Endothelial cell of umbilical vein (primary cell): ENCODE measurements around the gene ZNF775. TPM values are rescaled to one million over a fixed set of nuclear protein-coding genes. Genes with fewer than 3 reads are reported as not detected.

ENCODE experiments used
- BruUV-seq: library from RNA; stranded (reverse); fragments of 400-500 nt; replicated peaks from 2 replicates; lab custom pipeline; 2021; lab: Mats Ljungman, UMichigan
- CTCF ChIA-PET: fragments of 300-600, 350-600 bp; sonication (Branson Sonifier 250); formaldehyde crosslinking; loops from one replicate; lab custom pipeline; 2021; ENCODE audit warnings: antibody characterized with exemption, inconsistent platforms; lab: Charles Lee
- POLR2A ChIA-PET: fragments of 300-600, 350-600 bp; sonication (Branson Sonifier 250); formaldehyde crosslinking; loops from one replicate; lab custom pipeline; 2021; ENCODE audit warnings: antibody characterized with exemption, inconsistent platforms; lab: Charles Lee
- DNase-seq: peaks from one replicate; pipeline ENCODE4 v3.0.0-alpha.2; 2011; ENCODE audit warnings: low read depth, low spot score
- FAIRE-seq: peaks from 2 replicates; lab custom pipeline; 2011; peaks lifted over from hg19 to GRCh38; lab: Jason Lieb, UNC
- H2AFZ ChIP-seq: 2 replicates; pipeline ENCODE4 v1.6.0; 2012; ENCODE audit warnings: low read depth, low read length, control low read depth, inconsistent platforms
- H3K27ac ChIP-seq: 2 replicates; pipeline ENCODE4 v1.5.1; 2011; ENCODE audit warnings: low read depth, mild to moderate bottlenecking, control low read depth, low read length, moderate library complexity; ENCODE audit not compliant: insufficient read depth
- H3K27me3 ChIP-seq, 2 experiments: 2 replicates each; pipeline versions ENCODE4 v1.6.0 to v1.6.1; 2011; ENCODE audit warnings: low read length in 2 of 2, mixed read lengths in 1 of 2; ENCODE audit not compliant: control insufficient read depth in 2 of 2, insufficient read depth in 2 of 2
- H3K36me3 ChIP-seq, 2 experiments: 2 replicates in 1 of 2; 3 replicates in 1 of 2; pipeline ENCODE4 v1.5.1; 2011; ENCODE audit warnings: low read length in 2 of 2, mild to moderate bottlenecking in 1 of 2, moderate library complexity in 1 of 2; ENCODE audit not compliant: control insufficient read depth in 2 of 2, insufficient read depth in 2 of 2; ENCODE audit errors: extremely low read depth in 1 of 2
- H3K4me1 ChIP-seq: 3 replicates; pipeline ENCODE4 v1.5.1; 2011; ENCODE audit warnings: mild to moderate bottlenecking, low read length; ENCODE audit not compliant: control insufficient read depth, insufficient read depth; ENCODE audit errors: extremely low read depth
- H3K4me2 ChIP-seq: 2 replicates; pipeline ENCODE4 v1.6.1; 2011; ENCODE audit warnings: low read length, control low read depth, mixed read lengths; ENCODE audit not compliant: insufficient read depth
- H3K4me3 ChIP-seq, 3 experiments: fragments of 200-600 bp in 1 of 3; sonication (generic), shearing (Covaris generic) in 1 of 3; replicated peaks in 1 of 3; 2 replicates each; pipeline ENCODE4 v1.5.1; 2011 to 2016; ENCODE audit warnings: control low read depth in 3 of 3, low read length in 3 of 3, mild to moderate bottlenecking in 2 of 3, inconsistent platforms in 1 of 3, low read depth in 1 of 3, moderate library complexity in 1 of 3; ENCODE audit not compliant: insufficient read depth in 1 of 3
- H3K79me2 ChIP-seq: 2 replicates; pipeline ENCODE4 v1.6.0; 2012; ENCODE audit warnings: low read length, inconsistent platforms; ENCODE audit not compliant: control insufficient read depth, insufficient read depth
- H3K9ac ChIP-seq: replicated peaks from 2 replicates; pipeline ENCODE3; 2011; ENCODE audit warnings: low read length, control low read depth; ENCODE audit not compliant: insufficient read depth; ENCODE audit errors: extremely low read depth
- H3K9me1 ChIP-seq: replicated peaks from 3 replicates; pipeline ENCODE4 v1.6.0; 2011; ENCODE audit warnings: mild to moderate bottlenecking, low read length; ENCODE audit not compliant: control insufficient read depth, insufficient read depth; ENCODE audit errors: extremely low read depth
- H3K9me3 ChIP-seq: replicated peaks from 2 replicates; pipeline ENCODE4 v1.5.1; 2012; ENCODE audit warnings: low read length, inconsistent platforms; ENCODE audit not compliant: control insufficient read depth, insufficient read depth
- H4K20me1 ChIP-seq: replicated peaks from 2 replicates; pipeline ENCODE3; 2011; ENCODE audit warnings: mild to moderate bottlenecking, low read length; ENCODE audit not compliant: control insufficient read depth, insufficient read depth; ENCODE audit errors: extremely low read depth
- MAX ChIP-seq: IDR thresholded peaks from 2 replicates; pipeline ENCODE4 v1.6.1; 2011; ENCODE audit not compliant: insufficient read depth, insufficient read length
- POLR2A ChIP-seq: IDR thresholded peaks from 2 replicates; pipeline ENCODE4 v1.6.1; 2012; ENCODE audit warnings: low read depth, mild to moderate bottlenecking, control low read depth, low read length
- POLR2AphosphoS5 ChIP-seq: IDR thresholded peaks from 2 replicates; pipeline ENCODE4 v1.6.1; 2012; ENCODE audit warnings: low read depth, mild to moderate bottlenecking, control low read depth, low read length, moderate library complexity; ENCODE audit not compliant: insufficient read depth
- dilution Hi-C: fragments of 300-500 bp; cut with MboI; formaldehyde crosslinking; loops from one replicate; pipeline ENCODE4 v1.15.0; 2019; ENCODE audit warnings: low sequenced_read_pairs; ENCODE audit not compliant: extremely low pct_ligation_motif_present
- intact Hi-C: fragments of 100-400 bp; cut with micrococcal nuclease; formaldehyde crosslinking; loops from one replicate; pipeline ENCODE4 v1.10.0; 2022
- polyA plus RNA-seq, 4 experiments: library from polyadenylated mRNA; depleted of rRNA in 3 of 4; stranded (reverse) in 3 of 4; unstranded in 1 of 4; fragments of >200 nt; gene quantifications; 2 replicates each; pipeline versions ENCODE4 v1.2.1 to v1.2.3, GENCODE V29; 2011 to 2012; ENCODE audit warnings: missing spikeins in 1 of 4
- total RNA-seq: library from RNA; stranded (reverse); gene quantifications from 2 replicates; pipeline ENCODE4 v1.2.3, GENCODE V29; 2021

The ZNF775 gene
- total and polyA plus RNA-seq, 2 donors (not counting 3 experiments of a cell fraction or from before 2014, with no cell fraction given): 5.8 to 8.3 TPM

- ChIA-PET POLR2A (interaction anchor here (2.4 kb wide), 1 partner anchor 10 kb away, joined by 13 read pairs; the partner anchor contains the start of gene ZNF775), CTCF (interaction anchor here (0.6 to 2.5 kb wide), 7 partner anchors 10 to 1221 kb away, joined by 3 to 16 read pairs (median 6); partner anchors contain the start of gene ZNF775)
- TSS peak; percentile 55 for BruUV-seq
- peak; percentile 79 for FAIRE-seq
- H3K4me1 ChIP-seq: peaks cover 26% of the 10 kb centered on the region
- H2AFZ ChIP-seq: peak within 1 kb of the TSS; percentile 76
- H3K9me1 ChIP-seq: no peaks in the 10 kb centered on the region
- peaks cover 9 to 28% of the 10 kb centered on the region in 2 experiments for H3K36me3 ChIP-seq
- H3K27me3 ChIP-seq: no peaks in the 10 kb centered on the region
- no peaks in the 10 kb centered on the region for H3K9me3 ChIP-seq
- H3K4me2 ChIP-seq: peak within 1 kb of the TSS; percentile 78
- peak within 1 kb of the TSS; percentile 84 for H3K9ac ChIP-seq
- peak; percentile 76 for DNase-seq
- H3K27ac ChIP-seq: peak within 1 kb of the TSS; percentile 57
- TF ChIP-seq POLR2A (no peak), POLR2AphosphoS5 (peak; percentile 78), MAX (peak; percentile 80)
- peaks cover 45% of the 10 kb centered on the region for H3K79me2 ChIP-seq
- peak within 1 kb of the TSS; percentile 49 to 79 (median 62) for H3K4me3 ChIP-seq
- no peaks in the 10 kb centered on the region for H4K20me1 ChIP-seq
- intact Hi-C loops (loop anchor here (5.0 kb wide), 2 partner anchors 264 to 624 kb away; partner anchors contain the start of genes GIMAP6 and NOS3), dilution Hi-C loops (no loop called here)
Measured at GRCh38 chr7:150368096-150368883, 10.8 kb upstream of the ZNF775 start, which contains the start of gene REPIN1. REPIN1 (plus strand) TSS chr7:150368822; CDS start chr7:150369712, 890 bp downstream.
